ENCODE data around the gene CXCL3.

CXCL3 gene

DNA sequence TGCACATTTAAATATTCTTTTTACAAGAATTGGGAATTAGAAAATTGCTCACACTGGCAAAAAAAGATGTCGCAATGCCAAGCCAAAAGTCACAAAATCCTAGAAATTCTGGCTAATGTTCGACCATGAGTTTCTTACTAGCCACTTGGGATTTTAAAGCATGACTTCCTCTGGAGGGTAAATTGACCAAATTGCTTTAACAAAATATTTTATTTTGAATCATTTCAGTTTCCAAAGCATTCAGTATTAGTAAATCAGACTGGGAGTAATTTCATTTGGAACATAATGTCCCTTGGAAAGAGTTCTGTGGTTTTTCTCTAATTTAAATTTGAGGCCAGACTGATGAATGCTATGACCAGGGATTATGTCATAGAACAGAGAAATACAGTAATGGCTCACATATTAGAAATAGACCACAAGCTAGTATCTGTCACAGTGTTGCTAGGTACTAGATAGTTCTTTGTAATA, 32.4 kb downstream of the CXCL3 start:
- DNase-seq, result no peak

DNA sequence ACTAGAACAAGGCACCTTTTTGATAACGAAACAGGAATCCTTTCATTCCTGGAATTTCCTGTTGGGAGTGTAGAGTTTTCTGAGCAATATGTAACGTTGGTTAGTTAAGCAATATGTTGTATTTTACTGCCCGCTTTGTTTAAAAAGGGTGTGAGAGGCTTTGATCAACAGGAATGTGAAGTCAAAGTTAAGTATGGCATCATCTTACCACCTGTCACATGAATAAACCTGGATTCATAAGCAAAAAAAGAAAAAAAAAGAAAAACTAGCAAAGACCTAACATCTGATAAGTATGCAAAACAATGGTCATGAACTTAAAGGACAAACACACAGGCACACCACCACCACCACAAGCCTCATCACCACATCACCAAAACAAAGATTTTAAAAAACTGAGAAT, 33.0 kb downstream of the CXCL3 start:
- DNase-seq, result no peak

DNA sequence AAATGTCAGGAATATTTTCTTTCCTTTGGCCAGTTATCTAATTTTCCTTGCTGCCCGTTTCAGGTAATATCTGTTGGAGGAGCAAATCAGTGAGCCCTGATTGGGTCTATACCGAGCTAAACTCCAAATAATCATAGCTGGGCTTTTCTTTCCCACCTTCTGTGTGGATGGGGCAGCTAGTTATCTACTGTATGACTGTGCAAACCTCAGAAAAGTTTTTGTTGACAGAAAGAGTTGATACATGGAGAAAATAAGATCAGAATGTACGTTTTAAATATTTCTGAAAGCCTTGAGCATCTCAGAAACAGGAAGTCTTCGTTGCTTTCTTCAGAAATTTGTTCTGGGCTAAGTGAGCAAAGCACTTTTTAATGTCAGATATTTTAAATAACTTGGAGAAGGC, 33.8 kb downstream of the CXCL3 start:
- DNase-seq, result no peak

DNA sequence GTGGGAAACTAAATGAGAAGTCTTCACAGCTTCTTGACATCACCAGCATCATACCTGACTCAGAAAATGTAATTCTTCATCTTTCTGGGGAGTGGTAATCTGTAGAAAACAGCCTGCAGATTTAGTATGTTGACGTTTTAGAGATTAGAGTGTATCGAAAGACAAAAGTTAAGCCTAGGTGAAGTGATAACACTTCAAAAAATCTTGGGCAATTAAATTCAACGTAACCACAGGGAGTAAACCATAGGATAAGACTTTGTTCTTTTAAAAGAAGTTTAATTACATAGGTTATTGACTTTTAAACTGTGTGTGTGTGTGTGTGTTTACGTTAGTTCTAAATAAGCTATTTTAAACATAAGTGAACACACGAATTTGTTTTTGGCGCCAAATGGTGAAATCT, 38.2 kb downstream of the CXCL3 start:
- DNase-seq, result no peak

DNA sequence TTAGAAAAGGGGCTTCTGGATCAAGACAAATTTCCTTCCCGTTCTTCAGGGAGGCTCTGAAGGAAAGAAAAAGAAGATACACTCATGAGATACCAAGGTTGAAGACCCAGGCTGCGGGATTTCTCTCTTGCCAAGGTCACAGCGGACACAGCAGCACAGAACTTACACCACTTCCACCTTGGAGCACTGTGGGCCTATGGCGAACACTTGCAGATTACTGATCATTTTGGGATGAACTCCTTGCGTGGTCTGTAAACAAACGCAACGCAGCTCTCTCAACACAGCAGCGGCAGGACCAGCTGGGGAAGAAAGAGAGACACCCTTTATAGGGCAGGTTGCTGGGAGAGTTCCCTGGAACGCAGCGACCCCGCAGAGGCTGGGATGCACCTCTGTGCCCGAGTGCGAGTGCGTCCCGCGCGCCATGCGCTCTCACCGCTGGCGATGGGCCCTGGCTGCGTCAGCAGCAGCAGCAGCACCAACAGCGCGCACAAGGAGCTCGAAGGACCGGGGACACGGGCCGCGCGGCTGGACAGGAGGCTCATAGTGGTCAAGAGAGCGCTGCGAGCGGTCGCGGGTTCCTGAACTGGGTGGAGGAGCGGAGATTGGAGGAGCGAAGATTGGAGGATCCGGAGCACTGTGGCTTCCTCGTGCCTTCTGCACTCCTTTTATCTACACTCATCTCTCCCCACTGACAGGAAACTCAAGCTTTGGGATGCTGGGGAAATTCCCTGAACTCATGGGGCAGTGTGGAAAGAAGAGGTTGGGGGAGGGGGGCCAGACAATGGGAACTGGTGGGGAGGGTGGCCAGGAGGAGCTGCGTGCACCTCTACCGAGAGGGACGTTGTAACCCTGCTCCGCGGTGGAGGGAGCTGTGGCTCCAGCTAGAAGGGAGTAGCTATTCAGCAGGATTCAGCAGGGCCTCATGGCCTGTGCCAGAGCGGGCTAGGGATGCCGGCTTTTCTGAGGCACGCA, 40.2 kb downstream of the CXCL3 start, which contains the start of gene CXCL5:
Gene CXCL5 (minus strand): TSS at position 638 of the 972 bp plus-strand sequence. CDS start 96 bp downstream, at position 542.
- DNase-seq, result no peak

DNA sequence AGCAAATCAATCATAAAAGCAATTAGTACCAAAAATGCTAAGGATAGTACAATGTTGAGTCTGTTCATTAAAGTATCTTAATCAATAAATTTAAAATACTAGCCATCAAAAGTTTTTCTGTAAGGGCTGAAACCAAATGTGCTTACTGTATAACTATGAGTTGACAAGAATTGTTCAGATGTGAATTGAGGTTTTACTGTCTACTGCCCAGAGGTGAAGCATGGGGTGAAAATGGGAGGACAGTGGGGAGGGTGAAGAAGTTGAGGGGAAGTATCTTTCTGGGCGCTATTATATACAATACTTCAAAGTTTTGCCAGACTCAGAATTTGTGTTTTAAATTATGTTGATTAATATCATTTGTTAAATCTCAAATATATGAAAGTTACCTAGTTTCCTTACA, 46.4 kb downstream of the CXCL3 start:
- DNase-seq, result no peak

DNA sequence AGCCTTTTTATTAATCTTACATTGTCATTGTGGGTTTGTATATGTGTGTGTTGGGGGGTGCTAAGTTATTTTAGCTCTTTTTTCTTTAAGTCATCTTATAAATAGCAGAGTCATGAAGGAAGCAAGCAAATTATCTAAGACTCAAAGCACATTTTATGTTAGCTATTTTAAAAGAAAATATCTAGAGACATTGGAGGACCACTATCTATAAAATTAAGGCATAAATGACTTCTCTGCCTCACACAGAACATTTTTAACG, 46.8 kb downstream of the CXCL3 start:
- DNase-seq, result no peak

DNA sequence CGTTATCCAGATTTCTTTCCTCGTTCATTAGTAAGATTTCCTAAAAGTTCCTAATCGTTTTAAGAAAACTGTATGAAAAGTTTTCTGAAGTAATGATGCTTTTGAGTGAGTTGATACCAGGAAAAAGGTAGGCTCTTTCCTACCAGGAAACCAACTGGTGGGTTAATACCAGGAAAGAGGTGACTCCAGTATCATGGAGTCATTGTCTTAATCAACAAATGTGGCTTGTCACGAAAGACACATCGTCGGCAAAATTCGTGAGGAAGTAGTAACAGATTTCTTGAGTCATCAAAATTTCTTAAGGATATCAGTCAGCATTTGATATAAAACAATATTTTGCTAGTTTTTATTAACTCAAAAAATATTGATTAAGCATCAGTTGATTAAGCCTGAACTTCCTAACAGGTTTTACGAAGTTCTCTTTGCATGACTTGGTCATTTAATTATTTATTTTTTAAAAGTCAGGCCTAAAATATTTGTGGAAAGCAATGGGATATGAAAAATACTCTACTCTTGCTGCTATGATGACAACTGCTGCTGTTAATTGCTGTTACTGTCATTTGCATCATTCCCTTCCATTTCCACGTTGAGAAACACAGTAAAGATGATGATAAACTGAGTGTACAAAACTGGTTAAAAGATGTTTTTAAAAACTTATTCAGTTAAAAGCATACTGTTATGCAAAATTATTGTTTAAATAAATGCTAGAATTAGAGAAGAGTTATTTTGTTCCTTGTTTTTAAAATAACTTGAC, 47.3 kb downstream of the CXCL3 start:
- no peak for DNase-seq

DNA sequence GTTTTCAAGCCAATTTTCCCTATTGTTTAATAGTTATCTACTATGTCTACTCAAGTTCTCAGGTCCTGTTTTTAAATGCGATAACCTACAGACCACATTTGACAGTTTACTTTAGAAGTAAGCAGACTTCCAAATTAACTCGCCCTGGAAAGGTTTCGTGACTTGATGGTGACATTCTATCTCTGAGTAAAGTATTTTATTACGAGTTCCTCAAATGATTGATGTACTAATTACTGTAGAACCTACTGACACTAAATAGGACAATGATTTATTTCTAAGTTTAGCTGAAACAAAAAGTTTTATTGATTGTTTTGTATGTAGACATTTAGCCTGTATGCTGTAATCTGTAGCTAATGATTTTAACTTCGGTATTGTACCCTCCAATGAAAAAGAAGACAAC, 48.6 kb downstream of the CXCL3 start:
- no peak for DNase-seq

DNA sequence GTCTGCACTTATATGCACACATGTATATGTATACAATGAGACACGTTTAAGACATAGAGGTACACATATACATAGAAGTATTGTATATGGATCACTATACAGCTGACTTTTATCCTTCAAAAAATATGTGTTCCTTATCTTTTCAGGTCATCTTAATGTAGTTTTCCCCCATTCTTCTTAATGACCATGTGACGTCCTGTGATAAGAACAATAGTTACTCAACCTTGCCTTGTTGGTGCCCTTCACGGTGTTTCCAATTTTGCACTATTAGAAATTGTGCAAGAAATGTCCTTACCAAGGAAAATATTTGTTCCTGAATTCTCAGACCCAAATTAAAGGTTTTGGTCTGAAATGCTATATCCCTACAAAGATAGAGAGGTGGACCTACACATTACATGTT, 49.5 kb downstream of the CXCL3 start:
- DNase-seq, result no peak

DNA sequence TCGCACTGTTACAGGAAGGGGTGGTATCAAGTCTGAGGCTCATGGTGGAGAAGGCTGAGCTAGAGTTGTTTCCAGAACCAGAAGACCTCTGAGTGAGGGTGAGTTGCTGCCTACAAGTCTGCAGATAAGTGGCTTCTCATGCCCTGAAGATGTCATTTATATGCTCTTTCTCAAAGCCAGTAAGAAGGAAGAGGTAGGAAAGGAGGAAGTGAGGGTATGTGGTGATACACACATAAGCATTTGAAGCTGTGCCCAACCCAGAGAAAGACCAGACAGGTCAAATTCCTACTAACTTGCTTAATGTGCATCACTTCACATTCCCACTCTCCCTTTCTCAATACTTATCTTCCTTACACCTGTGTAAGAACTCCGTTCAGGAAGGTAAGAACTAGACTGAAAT, 50.4 kb downstream of the CXCL3 start, which contains the start of gene PPBP:
Gene PPBP (minus strand): TSS at position 130 of the 400 bp plus-strand sequence. CDS start 87 bp downstream, at position 43.
- DNase-seq, result no peak
